Fibroblast of villous mesenchyme (primary cell): ENCODE data around the gene EPHA4. TPM values are rescaled to one million over a fixed set of nuclear protein-coding genes. Genes with fewer than 3 reads are reported as not detected.

Experiments
- DNase-seq: peaks from one replicate; pipeline ENCODE4 v3.0.0-alpha.2; 2010; ENCODE audit warnings: low read depth
- H3K4me3 ChIP-seq: 2 replicates; pipeline ENCODE4 v1.5.1; 2011; ENCODE audit warnings: low read depth, mild to moderate bottlenecking, low read length
- total RNA-seq: library from RNA; depleted of rRNA; stranded (reverse); fragments of >200 nt; gene quantifications from 2 replicates; pipeline ENCODE4 v1.2.3, GENCODE V29; 2012
- TF ChIP-seq, protein P1 (sequence below): IDR thresholded peaks from 2 replicates; pipeline ENCODE4 v1.5.1; 2012; ENCODE audit warnings: low read depth, mild to moderate bottlenecking, low read length; ENCODE audit not compliant: insufficient read depth

EPHA4 gene
- total RNA-seq, 1 donor, result 17.3 TPM

DNA sequence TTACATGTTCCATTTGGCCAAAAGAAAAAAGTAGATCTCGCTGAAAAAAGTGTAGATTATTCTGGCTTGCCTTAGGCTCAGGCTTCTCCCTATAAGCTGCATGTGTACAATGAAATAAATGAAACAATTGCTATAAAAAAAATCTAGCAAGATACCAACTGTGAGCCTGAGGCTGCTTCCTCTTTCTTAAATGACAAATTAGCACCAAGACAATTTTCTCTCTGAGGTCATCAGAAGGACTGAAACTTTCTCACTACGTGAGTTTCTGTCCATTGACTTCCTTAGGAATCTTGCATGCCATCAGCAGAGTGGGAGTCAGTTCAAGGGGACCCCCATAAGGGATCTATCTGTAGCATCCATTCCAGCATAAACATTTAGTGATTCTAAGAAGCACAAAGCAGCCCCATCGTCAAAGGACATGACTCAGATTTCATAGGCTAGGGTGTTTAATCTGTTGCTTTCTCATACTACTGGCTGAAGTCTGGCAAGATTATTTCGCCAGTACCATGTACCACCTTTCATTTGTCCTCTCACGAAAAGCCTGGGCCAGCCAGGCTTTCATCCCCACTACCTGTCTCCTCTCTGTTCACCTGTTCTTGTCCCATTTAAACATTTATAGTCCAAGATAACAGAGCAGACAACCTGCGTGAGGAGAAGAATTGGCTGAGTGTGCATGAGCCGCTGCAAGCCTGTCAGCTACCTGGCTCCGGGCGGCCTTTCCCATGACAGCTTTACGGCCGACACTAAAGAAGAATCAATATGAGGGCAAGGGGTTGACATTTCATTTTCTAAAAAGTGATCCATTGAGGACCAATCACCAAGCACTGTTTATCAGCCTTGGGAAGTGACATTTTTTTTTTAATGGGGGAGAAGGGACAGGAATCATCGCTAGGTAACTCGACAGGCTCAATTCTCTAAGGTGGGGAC lies 120.0 kb downstream of the EPHA4 start:
- DNase-seq, result no peak
- H3K4me3 ChIP-seq, result no peak overlapping the region
- TF ChIP-seq, protein P1, sequence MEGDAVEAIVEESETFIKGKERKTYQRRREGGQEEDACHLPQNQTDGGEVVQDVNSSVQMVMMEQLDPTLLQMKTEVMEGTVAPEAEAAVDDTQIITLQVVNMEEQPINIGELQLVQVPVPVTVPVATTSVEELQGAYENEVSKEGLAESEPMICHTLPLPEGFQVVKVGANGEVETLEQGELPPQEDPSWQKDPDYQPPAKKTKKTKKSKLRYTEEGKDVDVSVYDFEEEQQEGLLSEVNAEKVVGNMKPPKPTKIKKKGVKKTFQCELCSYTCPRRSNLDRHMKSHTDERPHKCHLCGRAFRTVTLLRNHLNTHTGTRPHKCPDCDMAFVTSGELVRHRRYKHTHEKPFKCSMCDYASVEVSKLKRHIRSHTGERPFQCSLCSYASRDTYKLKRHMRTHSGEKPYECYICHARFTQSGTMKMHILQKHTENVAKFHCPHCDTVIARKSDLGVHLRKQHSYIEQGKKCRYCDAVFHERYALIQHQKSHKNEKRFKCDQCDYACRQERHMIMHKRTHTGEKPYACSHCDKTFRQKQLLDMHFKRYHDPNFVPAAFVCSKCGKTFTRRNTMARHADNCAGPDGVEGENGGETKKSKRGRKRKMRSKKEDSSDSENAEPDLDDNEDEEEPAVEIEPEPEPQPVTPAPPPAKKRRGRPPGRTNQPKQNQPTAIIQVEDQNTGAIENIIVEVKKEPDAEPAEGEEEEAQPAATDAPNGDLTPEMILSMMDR, result no peak

DNA sequence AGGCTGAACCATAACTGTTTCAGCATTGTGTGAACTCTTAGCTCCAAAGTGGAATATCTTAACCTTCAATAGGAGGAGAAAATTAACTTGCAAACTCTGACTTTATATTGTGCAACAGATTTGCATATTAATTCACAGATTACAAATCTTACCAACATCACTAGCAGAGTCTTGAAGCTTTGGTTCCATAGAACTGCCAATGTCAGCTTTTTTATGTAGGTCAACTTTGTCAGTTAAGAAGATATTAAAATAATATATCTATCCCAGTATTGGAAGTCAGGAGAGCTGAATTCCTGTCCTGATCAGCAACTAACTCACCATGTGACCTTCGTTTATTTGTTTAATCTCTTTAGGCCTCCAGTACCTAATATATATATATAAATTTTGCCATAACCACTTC lies 121.8 kb downstream of the EPHA4 start:
- no peak for DNase-seq
- H3K4me3 ChIP-seq, result no peak overlapping the region
- TF ChIP-seq, protein P1, result no peak

DNA sequence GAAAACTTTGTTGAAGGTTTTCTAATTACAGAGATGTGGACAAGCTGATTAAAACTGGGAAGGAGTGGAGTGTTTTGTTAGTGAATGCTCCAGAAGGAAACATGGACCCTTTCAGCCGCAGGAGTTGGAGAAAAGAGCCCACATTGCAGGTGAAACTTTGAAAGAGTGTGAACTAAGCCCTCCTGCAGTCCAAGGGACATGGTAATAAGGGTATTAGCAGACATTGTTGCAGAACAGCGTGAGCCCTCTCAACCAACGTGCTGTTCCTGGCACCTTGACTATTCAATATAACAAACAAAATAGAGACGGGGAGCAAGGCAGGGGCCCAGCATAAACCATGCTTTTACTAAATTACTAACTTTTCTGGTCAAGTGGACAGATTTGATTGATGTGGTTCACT lies 122.7 kb downstream of the EPHA4 start:
- TF ChIP-seq, protein P1, result no peak
- no peak overlapping the region for H3K4me3 ChIP-seq
- no peak for DNase-seq

DNA sequence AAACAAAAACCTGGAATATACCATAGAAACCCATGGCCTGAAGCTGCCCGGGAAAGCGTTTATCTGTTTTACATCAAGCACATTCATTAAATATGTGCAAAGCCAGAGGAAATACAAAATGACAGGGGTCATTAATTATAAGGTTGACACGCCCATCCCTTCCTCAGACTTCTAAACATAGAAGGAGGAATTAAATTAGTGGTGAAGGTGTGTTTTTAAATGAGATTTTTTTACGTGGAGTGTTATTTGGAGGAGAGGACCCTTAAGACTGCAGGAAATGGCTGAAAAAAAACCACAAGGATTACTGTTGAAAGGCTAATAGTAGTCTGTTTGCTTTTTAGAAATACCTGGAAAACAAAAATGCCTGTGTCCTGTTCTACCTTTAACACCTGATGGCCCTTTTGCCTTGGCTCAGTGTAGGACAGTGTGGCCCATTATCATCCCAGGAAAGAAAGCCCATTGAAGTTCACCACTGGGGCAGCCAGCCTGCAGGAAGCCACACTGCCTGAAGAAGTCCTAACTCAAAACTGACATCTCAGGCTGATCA lies 123.2 kb downstream of the EPHA4 start:
- no peak overlapping the region for H3K4me3 ChIP-seq
- DNase-seq, result no peak
- TF ChIP-seq, protein P1, result no peak

DNA sequence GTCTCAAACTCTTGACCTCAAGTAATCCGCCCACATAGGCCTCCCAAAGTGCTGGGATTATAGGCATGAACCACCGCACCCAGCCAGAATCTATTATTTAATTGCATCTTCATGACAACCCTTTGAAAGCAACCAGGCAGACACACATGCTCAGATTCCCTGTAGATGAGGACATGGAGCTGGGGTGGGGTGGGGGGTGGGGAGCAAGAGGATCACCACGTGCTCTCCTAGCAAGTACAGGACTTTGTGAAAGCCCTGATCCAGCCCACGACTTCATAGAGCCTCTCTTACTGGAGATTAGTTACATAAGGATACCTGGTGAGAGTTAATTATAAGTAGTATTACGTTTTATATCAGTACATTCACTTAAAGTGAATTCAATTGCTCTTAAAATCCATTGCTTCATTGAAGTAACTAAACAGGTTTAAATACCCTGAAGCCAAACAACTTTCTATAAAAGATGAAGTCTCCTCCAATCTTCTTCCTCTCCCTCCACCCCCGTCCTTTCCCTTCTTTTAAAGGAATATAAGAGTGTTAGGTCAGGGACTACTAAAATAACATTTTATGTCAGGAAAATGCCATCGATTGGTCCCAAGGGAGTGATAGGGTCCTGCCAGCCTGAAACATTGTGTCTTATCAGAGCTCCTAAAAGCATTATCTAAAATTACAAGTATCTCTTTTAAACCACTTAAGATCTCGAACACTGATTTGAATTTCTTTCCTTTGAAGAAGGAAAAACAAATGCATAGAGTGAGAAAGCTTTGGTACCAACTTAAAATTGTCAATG lies 123.9 kb downstream of the EPHA4 start:
- TF ChIP-seq, protein P1, result no peak
- H3K4me3 ChIP-seq, result no peak overlapping the region
- no peak for DNase-seq

DNA sequence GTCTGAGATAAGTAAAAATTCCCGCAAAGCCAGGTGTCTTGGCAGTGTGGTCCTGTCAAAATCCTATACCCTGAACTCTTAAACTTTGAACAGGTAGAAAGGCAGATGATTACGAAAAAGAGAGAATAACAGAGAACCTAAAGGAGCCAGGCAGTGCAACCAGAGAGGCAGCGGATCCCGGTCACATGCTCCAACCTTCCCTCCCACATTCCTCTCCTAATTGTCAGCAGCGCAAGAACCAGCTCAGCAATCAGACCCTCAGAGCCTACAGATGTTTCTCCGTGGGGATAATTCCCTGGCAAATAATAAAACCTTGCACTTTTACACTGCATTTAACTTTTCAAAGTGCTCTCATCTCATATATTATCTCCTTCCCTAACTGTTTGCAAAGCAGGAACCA lies 124.8 kb downstream of the EPHA4 start:
- no peak overlapping the region for H3K4me3 ChIP-seq
- TF ChIP-seq, protein P1, result no peak
- DNase-seq, result no peak
